Mononuclear cell (primary cell): ENCODE data around the gene UBE2N. TPM values are rescaled to one million over a fixed set of nuclear protein-coding genes. Genes with fewer than 3 reads are reported as not detected.

Source experiments
- H3K27me3 ChIP-seq: 2 replicates; pipeline ENCODE4 v1.6.0; 2011; ENCODE audit warnings: low read length, control low read depth; ENCODE audit not compliant: insufficient read depth
- H3K4me1 ChIP-seq: 2 replicates; pipeline ENCODE4 v1.5.1; 2011; ENCODE audit warnings: mild to moderate bottlenecking, low read length, control low read depth; ENCODE audit not compliant: insufficient read depth
- H3K4me3 ChIP-seq: 2 replicates; pipeline ENCODE4 v1.5.1; 2011; ENCODE audit warnings: mild to moderate bottlenecking, low read length, moderate library complexity
- H3K9me3 ChIP-seq: 2 replicates; pipeline ENCODE4 v1.5.1; 2011; ENCODE audit warnings: low read depth, mild to moderate bottlenecking, control low read depth, low read length
- total RNA-seq: library from RNA; depleted of rRNA; stranded (reverse); fragments of >200 nt; gene quantifications from one replicate; pipeline ENCODE4 v1.2.3, GENCODE V29; 2012

UBE2N gene
- total RNA-seq, result 92.5 TPM

- H3K9me3 ChIP-seq, result no peaks in the 10 kb centered on the region
- no peaks in the 10 kb centered on the region for H3K27me3 ChIP-seq
- H3K4me1 ChIP-seq, result peaks cover 41% of the 10 kb centered on the region
- peak within 1 kb of the TSS; percentile 88 for H3K4me3 ChIP-seq
Observed at GRCh38 chr12:93441617-93442410, at the start of gene UBE2N. Gene UBE2N (minus strand): TSS chr12:93441947. CDS start chr12:93441884, 63 bp downstream.

GRCh38 chr12:93484315-93484981 lies 42.7 kb upstream of the UBE2N start:
- H3K9me3 ChIP-seq, result no peaks in the 10 kb centered on the region

GRCh38 chr12:93483151-93483807 lies 41.5 kb upstream of the UBE2N start:
- Histone ChIP-seq H3K4me1 (no peaks in the 10 kb centered on the region), H3K27me3 (no peaks in the 10 kb centered on the region), H3K9me3 (no peaks in the 10 kb centered on the region), H3K4me3 (no peak overlapping the region)

More at GRCh38 chr12:93484315-93484981, 42.7 kb upstream of the UBE2N start:
- H3K4me1 ChIP-seq, result no peaks in the 10 kb centered on the region
- no peaks in the 10 kb centered on the region for H3K27me3 ChIP-seq
- H3K4me3 ChIP-seq, result no peak overlapping the region

- no peaks in the 10 kb centered on the region for H3K27me3 ChIP-seq
- H3K9me3 ChIP-seq, result no peaks in the 10 kb centered on the region
- no peak overlapping the region for H3K4me3 ChIP-seq
- H3K4me1 ChIP-seq, result no peaks in the 10 kb centered on the region
Observed at GRCh38 chr12:93482721-93483120, 41.0 kb upstream of the UBE2N start.

GRCh38 chr12:93476555-93476954 lies 34.8 kb upstream of the UBE2N start:
- Histone ChIP-seq H3K4me3 (no peak overlapping the region), H3K4me1 (no peaks in the 10 kb centered on the region), H3K9me3 (no peaks in the 10 kb centered on the region), H3K27me3 (no peaks in the 10 kb centered on the region)

- Histone ChIP-seq H3K9me3 (no peaks in the 10 kb centered on the region), H3K27me3 (no peaks in the 10 kb centered on the region), H3K4me1 (peaks cover 14% of the 10 kb centered on the region), H3K4me3 (no peak overlapping the region)
Observed at GRCh38 chr12:93469386-93469785, 27.6 kb upstream of the UBE2N start.

GRCh38 chr12:93468008-93468371 lies 26.2 kb upstream of the UBE2N start:
- H3K9me3 ChIP-seq, result no peaks in the 10 kb centered on the region
- H3K4me3 ChIP-seq, result peak overlapping the region; percentile 60
- H3K4me1 ChIP-seq, result peaks cover 14% of the 10 kb centered on the region
- H3K27me3 ChIP-seq, result no peaks in the 10 kb centered on the region

GRCh38 chr12:93467351-93468007 lies 25.7 kb upstream of the UBE2N start, which contains the start of gene MRPL42:
Gene MRPL42 (plus strand): TSS chr12:93467514. CDS start chr12:93469286, 1,772 bp downstream.
- H3K27me3 ChIP-seq, result no peaks in the 10 kb centered on the region
- H3K4me3 ChIP-seq, result peak within 1 kb of the TSS; percentile 60
- H3K9me3 ChIP-seq, result no peaks in the 10 kb centered on the region
- H3K4me1 ChIP-seq, result peaks cover 14% of the 10 kb centered on the region

- H3K9me3 ChIP-seq, result no peaks in the 10 kb centered on the region
- peaks cover 14% of the 10 kb centered on the region for H3K4me1 ChIP-seq
- no peaks in the 10 kb centered on the region for H3K27me3 ChIP-seq
- H3K4me3 ChIP-seq, result no peak overlapping the region
Observed at GRCh38 chr12:93466625-93467350, 25.0 kb upstream of the UBE2N start.

GRCh38 chr12:93465841-93466240 lies 24.1 kb upstream of the UBE2N start:
- H3K27me3 ChIP-seq, result no peaks in the 10 kb centered on the region
- H3K9me3 ChIP-seq, result no peaks in the 10 kb centered on the region
- peaks cover 20% of the 10 kb centered on the region for H3K4me1 ChIP-seq
- H3K4me3 ChIP-seq, result no peak overlapping the region

- Histone ChIP-seq H3K9me3 (no peaks in the 10 kb centered on the region), H3K4me3 (no peak overlapping the region), H3K27me3 (no peaks in the 10 kb centered on the region), H3K4me1 (peaks cover 17% of the 10 kb centered on the region)
Observed at GRCh38 chr12:93461503-93461902, 19.8 kb upstream of the UBE2N start.

GRCh38 chr12:93460902-93461301 lies 19.2 kb upstream of the UBE2N start:
- Histone ChIP-seq H3K4me3 (no peak overlapping the region), H3K9me3 (no peaks in the 10 kb centered on the region), H3K4me1 (peaks cover 17% of the 10 kb centered on the region), H3K27me3 (no peaks in the 10 kb centered on the region)

- Histone ChIP-seq H3K9me3 (no peaks in the 10 kb centered on the region), H3K27me3 (no peaks in the 10 kb centered on the region), H3K4me3 (no peak overlapping the region), H3K4me1 (peaks cover 17% of the 10 kb centered on the region)
Observed at GRCh38 chr12:93460003-93460402, 18.3 kb upstream of the UBE2N start.

GRCh38 chr12:93459097-93459496 lies 17.4 kb upstream of the UBE2N start:
- peaks cover 17% of the 10 kb centered on the region for H3K4me1 ChIP-seq
- no peaks in the 10 kb centered on the region for H3K27me3 ChIP-seq
- H3K9me3 ChIP-seq, result no peaks in the 10 kb centered on the region
- H3K4me3 ChIP-seq, result no peak overlapping the region
